ENCODE measurements around the gene SUGP2.
"Not testable (repeated sequence)": the region's sequence is repeated elsewhere in the genome, so short reads cannot be mapped to it uniquely, and the experiment has no call there.

SUGP2 gene

GRCh38 chr19:18990128-18990708 is 43.1 kb downstream of the SUGP2 start:
- no peak for DNase-seq (ENCODE audit: low read depth)

- no peak for DNase-seq (ENCODE audit: low read depth)
Measured at GRCh38 chr19:18989316-18989715, 44.0 kb downstream of the SUGP2 start.

- no peak for DNase-seq (ENCODE audit: low read depth)
Measured at GRCh38 chr19:18987456-18987855, 45.9 kb downstream of the SUGP2 start.

GRCh38 chr19:18985257-18985656 is 48.1 kb downstream of the SUGP2 start:
- DNase-seq (ENCODE audit: low read depth), result no peak

GRCh38 chr19:18984251-18984650 is 49.1 kb downstream of the SUGP2 start:
- DNase-seq (ENCODE audit: low read depth), result no peak

- no peak for DNase-seq (ENCODE audit: low read depth)
Measured at GRCh38 chr19:18982669-18983068, 50.6 kb downstream of the SUGP2 start.

GRCh38 chr19:18980432-18981020 is 52.8 kb downstream of the SUGP2 start:
- DNase-seq (ENCODE audit: low read depth), result no peak

GRCh38 chr19:18978616-18979015 is 54.7 kb downstream of the SUGP2 start:
- DNase-seq (ENCODE audit: low read depth), result no peak

- no peak for DNase-seq (ENCODE audit: low read depth)
Measured at GRCh38 chr19:18975869-18976268, 57.4 kb downstream of the SUGP2 start.

GRCh38 chr19:18975011-18975410 is 58.3 kb downstream of the SUGP2 start:
- no peak for DNase-seq (ENCODE audit: low read depth)

- no peak for DNase-seq (ENCODE audit: low read depth)
Measured at GRCh38 chr19:18972851-18973250, 60.5 kb downstream of the SUGP2 start.

GRCh38 chr19:18972301-18972811 is 61.0 kb downstream of the SUGP2 start:
- no peak for DNase-seq (ENCODE audit: low read depth)

GRCh38 chr19:18969931-18970659 is 63.2 kb downstream of the SUGP2 start:
- DNase-seq (ENCODE audit: low read depth), result no peak

- no peak for DNase-seq (ENCODE audit: low read depth)
Measured at GRCh38 chr19:18967358-18968146, 65.8 kb downstream of the SUGP2 start.

- DNase-seq (ENCODE audit: low read depth), result no peak
Measured at GRCh38 chr19:18966307-18966706, 67.0 kb downstream of the SUGP2 start.

- no peak for DNase-seq (ENCODE audit: low read depth)
Measured at GRCh38 chr19:18964121-18964520, 69.2 kb downstream of the SUGP2 start.

GRCh38 chr19:18961767-18962620 is 71.3 kb downstream of the SUGP2 start:
- DNase-seq (ENCODE audit: low read depth), result no peak

GRCh38 chr19:18960370-18960769 is 72.9 kb downstream of the SUGP2 start:
- no peak for DNase-seq (ENCODE audit: low read depth)

GRCh38 chr19:18955042-18955441 is 78.3 kb downstream of the SUGP2 start:
- no peak for DNase-seq (ENCODE audit: low read depth)

GRCh38 chr19:18954094-18954493 is 79.2 kb downstream of the SUGP2 start:
- DNase-seq (ENCODE audit: low read depth), result no peak

GRCh38 chr19:18952364-18953003 is 80.8 kb downstream of the SUGP2 start:
- not testable (repeated sequence) for DNase-seq (ENCODE audit: low read depth)

All from stimulated activated CD8-positive, alpha-beta memory T cell treated with anti-CD3 and anti-CD28 coated beads, Interleukin-15, amount 100 ng/mL, for 24 hours (primary cell).